HCT116 (cell line): Measurements from ENCODE around the gene NLRP5. TPM values are rescaled to one million over a fixed set of nuclear protein-coding genes. Genes with fewer than 3 reads are reported as not detected.

ENCODE experiments used
- ATAC-seq: fragments of 200-7000 bp; cut with Tn5 transposase; 2 replicates; pipeline ENCODE4 v1.9.1; 2020; ENCODE audit warnings: mild to moderate bottlenecking, moderate library complexity
- BruUV-seq: library from RNA; stranded (reverse); fragments of 400-500 nt; replicated peaks from 2 replicates; lab custom pipeline; 2021; lab: Mats Ljungman, UMichigan
- CTCF ChIA-PET: fragments of 300-600 bp; sonication (Branson Sonifier 250); formaldehyde crosslinking; loops from one replicate; lab custom pipeline; 2021; ENCODE audit warnings: antibody characterized with exemption; lab: Charles Lee
- POLR2A ChIA-PET: fragments of 300-600, 350-600 bp; sonication (Branson Sonifier 250); formaldehyde crosslinking; loops from one replicate; lab custom pipeline; 2021; ENCODE audit warnings: antibody characterized with exemption; lab: Charles Lee
- RAD21 ChIA-PET, 2 experiments: fragments of 300-600 bp; sonication (Branson Sonifier 250); formaldehyde crosslinking; loops; one replicate each; lab custom pipeline; 2023; ENCODE audit warnings: low total read pairs in 2 of 2; ENCODE audit not compliant: uncharacterized antibody in 2 of 2, unreplicated experiment in 2 of 2, low non-redundant PET in 1 of 2; lab: Charles Lee
- DNase-seq: peaks from one replicate; pipeline ENCODE4 v3.0.0-alpha.2; 2010; ENCODE audit warnings: low read depth, low spot score
- H2AFZ ChIP-seq: fragments of 200-600 bp; shearing (Covaris generic), sonication (generic); 2 replicates; pipeline ENCODE4 v1.6.1; 2017; ENCODE audit warnings: low read depth, mixed run types, mixed read lengths, antibody characterized with exemption, low read length; ENCODE audit not compliant: poor library complexity, severe bottlenecking
- H3K27ac ChIP-seq: 2 replicates; pipeline ENCODE4 v1.5.1; 2012; ENCODE audit warnings: low read depth, low read length
- H3K27me3 ChIP-seq: fragments of 200-600 bp; sonication (generic); 2 replicates; pipeline ENCODE4 v1.6.1; 2016; ENCODE audit warnings: mixed run types, low read length, mixed read lengths; ENCODE audit not compliant: insufficient read depth
- H3K36me3 ChIP-seq, 2 experiments: fragments of 200-500 bp in 1 of 2; fragments of 200-600 bp in 1 of 2; sonication (Bioruptor generic) in 1 of 2; sonication (generic) in 1 of 2; 2 replicates each; pipeline versions ENCODE4 v1.5.1 to v1.6.1; 2014 to 2016; ENCODE audit warnings: low read length in 2 of 2, inconsistent platforms in 1 of 2, mixed read lengths in 1 of 2, mixed run types in 1 of 2; ENCODE audit not compliant: insufficient read depth in 2 of 2, control insufficient read depth in 1 of 2
- H3K4me1 ChIP-seq, 2 experiments: fragments of 200-600 bp in 1 of 2; sonication (generic) in 1 of 2; 2 replicates each; pipeline versions ENCODE4 v1.5.1 to v1.6.1; 2012 to 2017; ENCODE audit warnings: low read length in 2 of 2, inconsistent platforms in 1 of 2, mild to moderate bottlenecking in 1 of 2, mixed read lengths in 1 of 2, mixed run types in 1 of 2, moderate library complexity in 1 of 2; ENCODE audit not compliant: insufficient read depth in 2 of 2, control insufficient read depth in 1 of 2
- H3K4me2 ChIP-seq: fragments of 200-600 bp; sonication (generic); 2 replicates; pipeline ENCODE4 v1.6.1; 2017; ENCODE audit warnings: mixed run types, low read length, mixed read lengths
- H3K4me3 ChIP-seq, 2 experiments: fragments of 200-600 bp in 1 of 2; sonication (generic) in 1 of 2; replicated peaks in 1 of 2; 2 replicates each; pipeline ENCODE4 v1.5.1; 2011 to 2016; ENCODE audit warnings: low read length in 2 of 2, control low read depth in 1 of 2, low read depth in 1 of 2, mild to moderate bottlenecking in 1 of 2, mixed read lengths in 1 of 2, mixed run types in 1 of 2
- H3K79me2 ChIP-seq: fragments of 200-600 bp; sonication (generic); 2 replicates; pipeline ENCODE4 v1.6.1; 2017; ENCODE audit warnings: mild to moderate bottlenecking, mixed run types, low read length, moderate library complexity, mixed read lengths; ENCODE audit not compliant: insufficient read depth
- H3K9ac ChIP-seq: fragments of 200-600 bp; sonication (generic); 2 replicates; pipeline ENCODE4 v1.6.1; 2016; ENCODE audit warnings: low read length, mixed read lengths
- H3K9me2 ChIP-seq: fragments of 200-600 bp; sonication (generic), shearing (Covaris generic); 2 replicates; pipeline ENCODE4 v1.6.1; 2017; ENCODE audit warnings: mixed run types, mild to moderate bottlenecking, moderate library complexity; ENCODE audit not compliant: insufficient read depth
- H3K9me3 ChIP-seq, 2 experiments: fragments of 200-500 bp in 1 of 2; fragments of 200-600 bp in 1 of 2; sonication (Bioruptor generic) in 1 of 2; sonication (generic) in 1 of 2; 2 replicates each; pipeline ENCODE4 v1.6.1; 2014 to 2017; ENCODE audit warnings: low read length in 2 of 2, mixed read lengths in 2 of 2, inconsistent platforms in 1 of 2, low read depth in 1 of 2, mild to moderate bottlenecking in 1 of 2, mixed run types in 1 of 2, moderate library complexity in 1 of 2; ENCODE audit not compliant: control insufficient read depth in 1 of 2, insufficient read depth in 1 of 2
- H4K20me1 ChIP-seq: fragments of 200-600 bp; sonication (generic), shearing (Covaris generic); 2 replicates; pipeline ENCODE4 v1.6.1; 2017; ENCODE audit warnings: mixed run types, mild to moderate bottlenecking, moderate library complexity; ENCODE audit not compliant: insufficient read depth
- CBX3 ChIP-seq: IDR thresholded peaks from 2 replicates; pipeline ENCODE4 v1.6.1; 2012; ENCODE audit warnings: low read depth
- CEBPB ChIP-seq: IDR thresholded peaks from 2 replicates; pipeline ENCODE4 v1.6.1; 2012; ENCODE audit warnings: low read depth
- CTCF ChIP-seq, 3 experiments: fragments of 200-600 bp in 1 of 3; sonication (generic) in 1 of 3; IDR thresholded peaks in 2 of 3; conservative IDR thresholded peaks in 1 of 3; 2 replicates each; pipeline ENCODE4 v1.5.1; 2012 to 2017; ENCODE audit warnings: low read depth in 2 of 3, low read length in 2 of 3, antibody characterized with exemption in 1 of 3, borderline replicate concordance in 1 of 3, control low read depth in 1 of 3, mild to moderate bottlenecking in 1 of 3, mixed read lengths in 1 of 3, mixed run types in 1 of 3, moderate library complexity in 1 of 3; ENCODE audit not compliant: insufficient read depth in 1 of 3
- EGR1 ChIP-seq: IDR thresholded peaks from 2 replicates; pipeline ENCODE4 v1.6.1; 2012; ENCODE audit warnings: low read depth
- ELF1 ChIP-seq: IDR thresholded peaks from 2 replicates; pipeline ENCODE4 v1.6.1; 2012; ENCODE audit warnings: low read depth, borderline replicate concordance
- EZH2 ChIP-seq: fragments of 200-600 bp; sonication (generic); IDR thresholded peaks from 2 replicates; pipeline ENCODE4 v1.6.1; 2017; ENCODE audit warnings: antibody characterized with exemption, mixed run types
- EZH2phosphoT487 ChIP-seq: fragments of 200-600 bp; IDR thresholded peaks from 2 replicates; pipeline ENCODE4 v1.6.1; 2018; ENCODE audit warnings: antibody characterized with exemption, borderline replicate concordance
- FOSL1 ChIP-seq: IDR thresholded peaks from 2 replicates; pipeline ENCODE4 v1.6.1; 2012; ENCODE audit warnings: low read depth
- POLR2A ChIP-seq: IDR thresholded peaks from 2 replicates; pipeline ENCODE4 v1.7.0; 2011; ENCODE audit warnings: borderline replicate concordance; ENCODE audit not compliant: insufficient read depth, insufficient read length; ENCODE audit errors: extremely low read depth
- POLR2AphosphoS5 ChIP-seq: IDR thresholded peaks from 2 replicates; pipeline ENCODE4 v1.6.1; 2011; ENCODE audit warnings: mild to moderate bottlenecking, low read depth, low read length, moderate library complexity
- REST ChIP-seq: IDR thresholded peaks from 2 replicates; pipeline ENCODE4 v1.6.1; 2012; ENCODE audit warnings: low read depth
- SIN3A ChIP-seq: IDR thresholded peaks from 2 replicates; pipeline ENCODE4 v1.6.1; 2012; ENCODE audit warnings: low read depth
- SP1 ChIP-seq: IDR thresholded peaks from 2 replicates; pipeline ENCODE4 v1.6.1; 2012; ENCODE audit warnings: low read depth
- SRF ChIP-seq: IDR thresholded peaks from 2 replicates; pipeline ENCODE4 v1.6.1; 2012; ENCODE audit warnings: low read depth
- TCF7L2 ChIP-seq: IDR thresholded peaks from 2 replicates; pipeline ENCODE4 v1.7.0; 2011; ENCODE audit warnings: borderline replicate concordance, inconsistent platforms; ENCODE audit not compliant: insufficient read depth, insufficient read length; ENCODE audit errors: extremely low read depth
- YY1 ChIP-seq: IDR thresholded peaks from 2 replicates; pipeline ENCODE4 v1.6.1; 2011; ENCODE audit warnings: low read length, low read depth, moderate library complexity, mild to moderate bottlenecking; ENCODE audit not compliant: insufficient replicate concordance; ENCODE audit errors: extremely low read depth
- ZFX ChIP-seq: fragments of 450-650 bp; IDR thresholded peaks from 2 replicates; pipeline ENCODE4 v1.6.1; 2017
- intact Hi-C: fragments of 100-400 bp; cut with micrococcal nuclease; formaldehyde crosslinking; loops from 2 replicates; pipeline ENCODE4 v1.10.0; 2022
- total RNA-seq: library from RNA; stranded (reverse); gene quantifications from one replicate; pipeline ENCODE4 v1.2.1, GENCODE V29; 2021; ENCODE audit not compliant: unreplicated experiment

The NLRP5 gene
- total RNA-seq, 1 experiment from 2014 or later, result 0.30 TPM

- Histone ChIP-seq H2AFZ (no peak overlapping the region), H4K20me1 (peaks cover 4% of the 10 kb centered on the region; the same call in 1 of the 2 replicates), H3K79me2 (peaks cover 93% of the 10 kb centered on the region), H3K27me3 (no peaks in the 10 kb centered on the region), H3K4me1 (peaks cover 0 to 9% of the 10 kb centered on the region in 2 experiments; a peak in 1 of 4 replicates), H3K27ac (no peak overlapping the region), H3K4me3 (no peak overlapping the region), H3K4me2 (no peak overlapping the region), H3K9me2 (no peaks in the 10 kb centered on the region), H3K9me3 (no peaks in the 10 kb centered on the region), H3K36me3 (no peaks in the 10 kb centered on the region; a peak in 1 of 4 replicates), H3K9ac (no peak overlapping the region)
- CTCF ChIA-PET, result no interaction called here
- no TSS peak for BruUV-seq
- POLR2A ChIA-PET, result no interaction called here
- DNase-seq (no peak), ATAC-seq (no peak)
- intact Hi-C loops, result no loop called here
- TF ChIP-seq YY1 (no peak), SIN3A (no peak), ZFX (no peak), CEBPB (no peak), EZH2phosphoT487 (no peak), POLR2A (no peak), EGR1 (no peak), FOSL1 (no peak), EZH2 (no peak), CTCF (IDR thresholded peaks at IDR 0.05 in 2 of 3, conservative IDR thresholded peaks at IDR 0.05 in 1 of 3; ENCODE audit: borderline replicate concordance in 1 of 3, insufficient read depth in 1 of 3, low read depth in 2 of 3, low read length in 2 of 3) (no peak), POLR2AphosphoS5 (no peak), SP1 (no peak), CBX3 (no peak), SRF (no peak), TCF7L2 (no peak), REST (no peak), ELF1 (no peak)
- RAD21 ChIA-PET, result no interaction called here
Observed at GRCh38 chr19:56108447-56109195, 122.0 kb downstream of the NLRP5 start.
